ENCODE results near the gene KCNN2.

GRCh38 chr5:114411380-114411931 lies 49.6 kb downstream of the KCNN2 start:
- TF ChIP-seq CTCF (IDR thresholded peaks at IDR 0.05) (no peak), POLR2A (IDR thresholded peaks at IDR 0.05) (no peak), POLR2AphosphoS5 (IDR thresholded peaks at IDR 0.05) (no peak)

All from breast epithelium (tissue), 3 donors.